NOMO-1 treated with dmso at 0.1 percent for 144 hours (cell line): ENCODE measurements around the gene LRRC75A.

Source experiments
- DNase-seq: peaks from one replicate; lab custom pipeline; 2025; ENCODE audit not compliant: unreplicated experiment; lab: John Stamatoyannopoulos, UW

LRRC75A gene

GRCh38 chr17:16435925-16436886 lies 55.8 kb downstream of the LRRC75A start:
- DNase-seq, result no peak

DNA sequence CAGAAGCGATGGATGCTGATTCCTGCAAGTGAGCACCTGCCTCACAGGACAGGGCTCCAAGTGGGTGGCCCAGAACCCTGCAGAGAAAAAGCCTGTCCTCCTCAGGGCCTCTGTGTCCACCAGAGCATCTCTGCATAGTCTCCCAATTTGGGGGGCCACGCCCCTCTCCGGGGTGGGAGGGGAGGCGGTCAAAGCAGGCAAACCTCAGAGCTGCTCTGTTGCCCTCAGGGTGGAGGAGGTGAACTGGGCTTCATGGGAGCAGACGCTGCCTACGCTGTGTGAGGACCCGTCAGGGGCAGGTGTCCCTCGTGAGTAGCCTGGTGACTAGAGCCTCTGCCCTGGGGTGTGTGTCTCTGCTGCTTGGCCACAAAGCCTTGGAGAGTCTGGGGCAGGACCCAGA lies 57.3 kb downstream of the LRRC75A start:
- no peak for DNase-seq

GRCh38 chr17:16433514-16433913 lies 58.5 kb downstream of the LRRC75A start:
- no peak for DNase-seq

DNA sequence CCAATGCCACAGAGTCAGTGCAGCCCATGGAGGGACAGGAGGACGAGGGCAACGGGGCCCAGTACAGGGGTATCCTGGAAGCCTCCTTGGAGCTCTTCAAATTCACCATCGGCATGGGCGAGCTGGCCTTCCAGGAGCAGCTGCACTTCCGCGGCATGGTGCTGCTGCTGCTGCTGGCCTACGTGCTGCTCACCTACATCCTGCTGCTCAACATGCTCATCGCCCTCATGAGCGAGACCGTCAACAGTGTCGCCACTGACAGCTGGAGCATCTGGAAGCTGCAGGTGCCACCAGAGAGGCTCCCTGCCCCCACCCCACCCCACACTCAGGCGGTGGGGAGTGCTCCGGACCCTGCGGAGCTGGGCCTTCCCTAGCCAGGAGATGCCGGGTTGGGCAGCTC lies 60.0 kb downstream of the LRRC75A start:
- no peak for DNase-seq

- no peak for DNase-seq
Measured at GRCh38 chr17:16430650-16431049, 61.3 kb downstream of the LRRC75A start.

GRCh38 chr17:16429083-16429482 lies 62.9 kb downstream of the LRRC75A start:
- no peak for DNase-seq

DNA sequence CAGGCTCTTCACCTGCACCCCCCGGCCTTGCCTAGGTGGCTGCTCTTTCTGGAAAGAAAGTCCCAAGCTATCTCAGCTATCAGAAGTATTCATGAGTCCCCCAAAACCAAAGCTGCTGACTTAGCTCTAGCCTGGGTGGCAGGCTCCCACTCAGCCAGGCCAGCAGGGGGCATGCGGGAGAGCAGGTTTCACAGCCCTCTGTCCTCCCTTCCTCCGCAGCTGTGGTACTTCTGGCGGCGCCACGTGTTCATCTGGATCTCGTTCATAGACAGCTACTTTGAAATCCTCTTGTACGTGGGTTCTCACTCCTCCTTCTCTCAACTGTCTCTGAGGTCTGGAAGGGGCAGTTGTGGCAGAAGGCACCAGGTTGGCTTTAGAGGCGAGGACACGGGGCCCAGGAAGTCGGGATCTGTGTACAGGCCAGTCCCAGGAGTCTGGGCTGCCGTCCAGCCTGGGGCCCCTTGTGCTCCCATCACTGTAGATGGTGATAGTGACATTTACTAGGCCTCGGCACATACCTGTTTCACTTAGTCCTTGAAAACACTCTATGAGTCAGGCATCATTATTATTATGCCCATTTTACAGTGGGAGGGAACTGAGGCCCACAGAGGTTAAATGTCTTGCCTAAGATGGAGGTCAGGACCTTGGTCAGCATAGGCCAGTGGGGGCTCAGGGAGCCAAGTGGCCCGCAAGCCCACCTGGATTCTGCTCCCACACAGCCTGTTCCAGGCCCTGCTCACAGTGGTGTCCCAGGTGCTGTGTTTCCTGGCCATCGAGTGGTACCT lies 63.7 kb downstream of the LRRC75A start:
- DNase-seq, result no peak

GRCh38 chr17:16427020-16427419 lies 65.0 kb downstream of the LRRC75A start:
- no peak for DNase-seq

DNA sequence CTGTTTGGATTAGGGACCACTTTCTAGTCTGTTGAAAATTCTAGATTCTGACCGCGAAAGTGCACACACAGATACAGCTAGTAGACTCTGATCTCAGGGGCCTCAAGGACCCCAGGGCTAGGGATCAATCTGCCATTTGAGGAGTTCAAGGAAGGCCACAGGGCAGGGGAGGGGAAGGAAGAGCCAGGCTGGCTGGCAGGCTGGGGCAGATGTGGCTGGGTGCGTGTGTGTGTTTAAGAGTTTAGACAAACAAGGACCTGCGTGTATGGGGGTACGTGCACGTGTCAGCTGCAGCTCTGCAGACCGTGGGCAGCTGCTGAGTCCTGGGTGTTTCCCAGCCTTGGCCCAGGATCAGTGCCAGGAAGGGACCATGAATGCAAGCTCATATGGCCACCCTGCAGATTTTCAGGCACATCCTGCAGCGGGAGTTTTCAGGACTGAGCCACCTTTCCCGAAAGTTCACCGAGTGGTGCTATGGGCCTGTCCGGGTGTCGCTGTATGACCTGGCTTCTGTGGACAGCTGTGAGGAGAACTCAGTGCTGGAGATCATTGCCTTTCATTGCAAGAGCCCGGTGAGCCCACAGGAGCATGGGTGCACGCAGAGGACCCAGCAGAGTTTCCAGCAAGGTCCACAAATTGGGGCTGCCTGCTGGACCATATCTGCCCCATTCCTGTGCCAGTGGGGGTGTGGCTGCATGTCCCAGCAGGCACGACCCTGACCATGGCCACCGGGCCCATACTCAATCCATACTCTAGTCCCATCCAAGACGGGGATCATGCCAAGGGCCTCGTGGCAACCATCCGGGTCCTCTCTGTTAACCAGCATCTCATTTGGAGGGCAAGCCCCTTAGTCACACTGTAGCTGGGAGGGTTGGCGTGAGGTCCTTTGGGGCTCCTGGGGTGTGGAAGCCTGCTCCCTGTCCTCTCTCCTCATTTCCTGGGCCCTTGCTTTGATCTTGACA lies 66.0 kb downstream of the LRRC75A start:
- no peak for DNase-seq

- no peak for DNase-seq
Measured at GRCh38 chr17:16425202-16425601, 66.8 kb downstream of the LRRC75A start.

DNA sequence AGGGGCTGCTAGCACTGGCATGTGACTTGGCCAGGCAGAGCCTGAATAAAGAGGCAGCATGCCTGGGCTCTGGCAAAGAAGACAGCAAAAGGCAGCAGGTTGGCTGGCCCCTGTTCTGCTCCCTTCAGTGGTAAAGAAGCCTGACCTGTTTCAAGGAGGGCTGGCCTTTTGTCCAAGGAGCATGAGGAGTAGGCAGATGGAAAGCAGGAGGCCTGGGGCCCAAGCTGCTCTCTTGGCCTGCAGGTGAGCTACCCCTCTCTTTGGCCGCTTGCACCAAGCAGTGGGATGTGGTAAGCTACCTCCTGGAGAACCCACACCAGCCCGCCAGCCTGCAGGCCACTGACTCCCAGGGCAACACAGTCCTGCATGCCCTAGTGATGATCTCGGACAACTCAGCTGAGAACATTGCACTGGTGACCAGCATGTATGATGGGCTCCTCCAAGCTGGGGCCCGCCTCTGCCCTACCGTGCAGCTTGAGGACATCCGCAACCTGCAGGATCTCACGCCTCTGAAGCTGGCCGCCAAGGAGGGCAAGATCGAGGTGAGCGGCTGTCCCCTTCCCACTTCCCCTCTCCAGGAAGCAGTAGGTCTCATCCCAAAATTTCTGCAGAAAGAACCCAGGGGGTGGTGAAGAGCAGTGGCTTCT lies 68.6 kb downstream of the LRRC75A start:
- DNase-seq, result no peak

- no peak for DNase-seq
Measured at GRCh38 chr17:16422416-16422815, 69.6 kb downstream of the LRRC75A start.

- no peak for DNase-seq
Measured at GRCh38 chr17:16419929-16420271, 72.1 kb downstream of the LRRC75A start.

DNA sequence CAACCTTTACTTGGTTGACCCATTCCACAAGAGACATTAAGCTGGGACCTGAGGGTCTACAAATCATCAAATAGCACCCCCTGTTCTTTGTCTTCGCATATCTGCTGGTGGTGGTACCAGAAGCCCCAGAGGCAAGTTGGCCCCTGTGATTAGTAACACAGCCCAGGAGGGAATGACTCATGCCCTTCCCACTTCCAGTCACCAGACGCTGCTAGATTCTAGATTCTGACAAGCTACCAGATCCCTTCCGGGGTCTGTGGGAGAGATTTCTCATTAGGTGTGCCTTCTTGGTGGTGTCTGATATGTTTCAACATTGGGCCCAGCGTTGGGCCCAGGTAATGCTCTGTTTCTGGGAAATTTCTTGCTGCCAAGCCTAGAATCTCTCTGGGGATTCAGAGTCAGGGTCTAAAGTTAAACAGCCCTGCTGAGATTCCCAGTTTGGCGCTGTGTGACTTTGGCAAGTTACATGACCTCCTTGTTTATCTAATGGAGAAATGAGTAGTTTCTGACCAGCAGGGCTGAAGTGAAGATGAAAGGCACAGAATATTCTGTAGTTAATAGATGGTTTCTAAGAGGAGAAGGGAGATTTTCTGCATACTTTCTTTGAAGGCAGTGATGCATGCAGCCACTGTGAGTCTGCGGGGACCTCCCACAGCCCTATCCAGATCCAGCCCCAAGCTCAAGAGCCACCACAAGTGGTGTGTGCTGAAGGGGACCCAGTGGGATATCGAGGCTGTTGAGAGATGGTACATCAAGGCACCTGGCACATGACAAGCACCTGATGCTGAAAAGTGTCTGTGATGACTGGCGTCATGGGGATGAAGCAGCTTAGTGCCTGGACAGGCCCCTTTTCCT lies 72.7 kb downstream of the LRRC75A start:
- DNase-seq, result no peak

- no peak for DNase-seq
Measured at GRCh38 chr17:16418685-16419068, 73.3 kb downstream of the LRRC75A start.

GRCh38 chr17:16417896-16418684 lies 73.9 kb downstream of the LRRC75A start:
- DNase-seq, result no peak

DNA sequence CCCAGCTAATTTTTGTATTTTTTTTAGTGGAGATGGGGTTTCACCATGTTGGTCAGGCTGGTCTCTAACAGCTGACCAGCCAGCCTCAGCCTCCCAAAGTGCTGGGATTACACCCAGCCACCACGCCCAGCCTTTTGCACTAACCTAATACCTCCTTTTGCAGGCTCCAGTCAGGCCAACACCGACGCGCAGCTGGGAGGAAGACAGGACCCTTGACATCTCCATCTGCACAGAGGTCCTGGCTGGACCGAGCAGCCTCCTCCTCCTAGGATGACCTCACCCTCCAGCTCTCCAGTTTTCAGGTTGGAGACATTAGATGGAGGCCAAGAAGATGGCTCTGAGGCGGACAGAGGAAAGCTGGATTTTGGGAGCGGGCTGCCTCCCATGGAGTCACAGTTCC lies 74.6 kb downstream of the LRRC75A start:
- DNase-seq, result no peak

GRCh38 chr17:16415031-16415924 lies 76.7 kb downstream of the LRRC75A start, which contains the start of gene TRPV2:
Gene TRPV2 (plus strand): TSS chr17:16415571. CDS start chr17:16417669, 2,098 bp downstream.
- peak; percentile 38 for DNase-seq
